ENCODE data around the gene SNAP25.

DNA sequence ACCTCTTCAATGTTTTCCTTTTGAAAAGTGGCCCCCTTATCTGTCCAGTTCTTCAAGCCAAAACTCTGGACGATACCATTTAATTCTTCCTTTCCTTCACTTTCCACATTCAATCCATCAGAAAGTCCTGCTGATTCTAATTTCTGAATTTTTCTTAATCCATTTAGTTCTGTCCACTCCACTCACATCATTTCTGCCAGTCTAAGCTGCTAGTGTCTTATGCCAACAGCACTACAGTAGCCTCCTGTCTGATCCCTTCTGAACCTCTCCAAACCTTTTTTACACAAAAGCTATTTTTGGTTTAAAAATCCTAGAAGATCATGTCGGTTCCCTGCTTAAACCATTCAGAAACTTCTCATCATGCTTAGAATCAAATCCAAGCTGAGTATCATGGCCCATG lies 24.5 kb upstream of the SNAP25 start:
- TF ChIP-seq, protein P1, sequence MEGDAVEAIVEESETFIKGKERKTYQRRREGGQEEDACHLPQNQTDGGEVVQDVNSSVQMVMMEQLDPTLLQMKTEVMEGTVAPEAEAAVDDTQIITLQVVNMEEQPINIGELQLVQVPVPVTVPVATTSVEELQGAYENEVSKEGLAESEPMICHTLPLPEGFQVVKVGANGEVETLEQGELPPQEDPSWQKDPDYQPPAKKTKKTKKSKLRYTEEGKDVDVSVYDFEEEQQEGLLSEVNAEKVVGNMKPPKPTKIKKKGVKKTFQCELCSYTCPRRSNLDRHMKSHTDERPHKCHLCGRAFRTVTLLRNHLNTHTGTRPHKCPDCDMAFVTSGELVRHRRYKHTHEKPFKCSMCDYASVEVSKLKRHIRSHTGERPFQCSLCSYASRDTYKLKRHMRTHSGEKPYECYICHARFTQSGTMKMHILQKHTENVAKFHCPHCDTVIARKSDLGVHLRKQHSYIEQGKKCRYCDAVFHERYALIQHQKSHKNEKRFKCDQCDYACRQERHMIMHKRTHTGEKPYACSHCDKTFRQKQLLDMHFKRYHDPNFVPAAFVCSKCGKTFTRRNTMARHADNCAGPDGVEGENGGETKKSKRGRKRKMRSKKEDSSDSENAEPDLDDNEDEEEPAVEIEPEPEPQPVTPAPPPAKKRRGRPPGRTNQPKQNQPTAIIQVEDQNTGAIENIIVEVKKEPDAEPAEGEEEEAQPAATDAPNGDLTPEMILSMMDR (IDR thresholded peaks at IDR 0.05): no peak
- no peak for TF ChIP-seq POLR2AphosphoS5 (IDR thresholded peaks at IDR 0.05; ENCODE audit: insufficient read depth in 1 of 2, low read depth in 1 of 2)

Data from vagina (tissue), 2 donors.